Measurements from ENCODE around the gene ABHD12B.

ABHD12B gene

GRCh38 chr14:50901361-50901760 is 29.5 kb downstream of the ABHD12B start:
- Histone ChIP-seq H3K27ac (ENCODE audit: poor library complexity, severe bottlenecking) (no peak overlapping the region), H3K36me3 (ENCODE audit: low read depth) (peaks cover 41% of the 10 kb centered on the region), H3K4me3 (ENCODE audit: severe bottlenecking) (no peak overlapping the region), H3K27me3 (ENCODE audit: insufficient read depth, poor library complexity, severe bottlenecking) (no peaks in the 10 kb centered on the region), H3K4me1 (ENCODE audit: insufficient read depth, poor library complexity, severe bottlenecking) (peaks cover 11% of the 10 kb centered on the region), H3K9me3 (ENCODE audit: severe bottlenecking) (no peaks in the 10 kb centered on the region)
- TF ChIP-seq CTCF (IDR thresholded peaks at IDR 0.05; ENCODE audit: poor library complexity, severe bottlenecking): no peak
- DNase-seq (ENCODE audit: low spot score) (no peak), ATAC-seq (ENCODE audit: low read depth) (no peak)

- no peak for ATAC-seq (ENCODE audit: low read depth)
- Histone ChIP-seq H3K27me3 (ENCODE audit: insufficient read depth, poor library complexity, severe bottlenecking) (no peaks in the 10 kb centered on the region), H3K4me1 (ENCODE audit: insufficient read depth, poor library complexity, severe bottlenecking) (no peaks in the 10 kb centered on the region), H3K4me3 (ENCODE audit: severe bottlenecking) (no peak overlapping the region), H3K27ac (ENCODE audit: poor library complexity, severe bottlenecking) (no peak overlapping the region), H3K36me3 (ENCODE audit: low read depth) (peaks cover 73% of the 10 kb centered on the region), H3K9me3 (ENCODE audit: severe bottlenecking) (no peaks in the 10 kb centered on the region)
- TF ChIP-seq CTCF (IDR thresholded peaks at IDR 0.05; ENCODE audit: poor library complexity, severe bottlenecking): no peak
- no peak for DNase-seq (ENCODE audit: low spot score)
Observed at GRCh38 chr14:50904719-50905118, 32.9 kb downstream of the ABHD12B start.

- Histone ChIP-seq H3K9me3 (ENCODE audit: severe bottlenecking) (no peaks in the 10 kb centered on the region), H3K27ac (ENCODE audit: poor library complexity, severe bottlenecking) (no peak overlapping the region), H3K27me3 (ENCODE audit: insufficient read depth, poor library complexity, severe bottlenecking) (no peaks in the 10 kb centered on the region), H3K4me1 (ENCODE audit: insufficient read depth, poor library complexity, severe bottlenecking) (no peaks in the 10 kb centered on the region), H3K4me3 (ENCODE audit: severe bottlenecking) (no peak overlapping the region), H3K36me3 (ENCODE audit: low read depth) (peaks cover 85% of the 10 kb centered on the region)
- DNase-seq (ENCODE audit: low spot score): no peak
- ATAC-seq (ENCODE audit: low read depth): no peak
- TF ChIP-seq CTCF (IDR thresholded peaks at IDR 0.05; ENCODE audit: poor library complexity, severe bottlenecking): no peak
Observed at GRCh38 chr14:50906326-50907065, 34.6 kb downstream of the ABHD12B start.

GRCh38 chr14:50910495-50911420 is 38.9 kb downstream of the ABHD12B start:
- DNase-seq (ENCODE audit: low spot score) (no peak), ATAC-seq (ENCODE audit: low read depth) (no peak)
- Histone ChIP-seq H3K9me3 (ENCODE audit: severe bottlenecking) (no peaks in the 10 kb centered on the region), H3K4me1 (ENCODE audit: insufficient read depth, poor library complexity, severe bottlenecking) (no peaks in the 10 kb centered on the region), H3K27ac (ENCODE audit: poor library complexity, severe bottlenecking) (no peak overlapping the region), H3K27me3 (ENCODE audit: insufficient read depth, poor library complexity, severe bottlenecking) (no peaks in the 10 kb centered on the region), H3K36me3 (ENCODE audit: low read depth) (peaks cover 98% of the 10 kb centered on the region), H3K4me3 (ENCODE audit: severe bottlenecking) (no peak overlapping the region)
- TF ChIP-seq CTCF (IDR thresholded peaks at IDR 0.05; ENCODE audit: poor library complexity, severe bottlenecking): no peak

Data from RWPE2 (cell line).